Ramos (cell line): ENCODE data around the gene SYNGR3.
"Not testable (repeated sequence)": the region's sequence is repeated elsewhere in the genome, so short reads cannot be mapped to it uniquely, and the experiment has no call there.

Experiments used
- in situ Hi-C: fragments of 300-500 bp; cut with MboI; formaldehyde crosslinking; loops from one replicate; pipeline ENCODE4 v1.14.3; 2022; ENCODE audit warnings: low sequenced_read_pairs; ENCODE audit not compliant: unreplicated experiment

SYNGR3 gene

DNA sequence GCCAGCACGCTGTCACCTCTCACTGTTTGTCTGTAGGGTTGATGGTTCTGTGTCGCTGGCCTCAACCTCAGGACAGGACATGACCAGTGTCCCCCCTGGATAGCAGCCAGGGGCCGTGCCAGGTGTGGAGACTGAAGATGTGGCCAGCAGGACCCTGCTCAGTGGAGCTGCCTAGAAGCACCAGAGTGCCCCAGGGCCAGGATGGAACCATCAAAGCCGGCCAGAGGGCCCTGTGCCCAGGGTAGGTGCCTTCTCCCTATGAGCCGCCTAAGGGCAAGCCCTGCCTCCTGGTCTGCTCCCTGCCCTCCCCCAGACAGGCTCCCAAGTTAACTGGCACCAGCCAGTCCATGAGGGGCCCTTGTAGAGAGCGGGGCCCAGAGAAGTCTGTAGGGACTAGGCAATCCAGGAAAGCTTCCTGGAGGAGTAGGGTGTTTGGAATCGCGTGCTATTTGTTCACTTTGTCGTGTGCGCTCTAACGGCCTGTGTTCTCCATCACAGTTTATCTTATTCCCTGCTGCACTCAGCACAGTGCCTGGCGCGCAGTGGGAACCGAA lies 31.0 kb upstream of the SYNGR3 start:
- in situ Hi-C loops, result no loop called here

DNA sequence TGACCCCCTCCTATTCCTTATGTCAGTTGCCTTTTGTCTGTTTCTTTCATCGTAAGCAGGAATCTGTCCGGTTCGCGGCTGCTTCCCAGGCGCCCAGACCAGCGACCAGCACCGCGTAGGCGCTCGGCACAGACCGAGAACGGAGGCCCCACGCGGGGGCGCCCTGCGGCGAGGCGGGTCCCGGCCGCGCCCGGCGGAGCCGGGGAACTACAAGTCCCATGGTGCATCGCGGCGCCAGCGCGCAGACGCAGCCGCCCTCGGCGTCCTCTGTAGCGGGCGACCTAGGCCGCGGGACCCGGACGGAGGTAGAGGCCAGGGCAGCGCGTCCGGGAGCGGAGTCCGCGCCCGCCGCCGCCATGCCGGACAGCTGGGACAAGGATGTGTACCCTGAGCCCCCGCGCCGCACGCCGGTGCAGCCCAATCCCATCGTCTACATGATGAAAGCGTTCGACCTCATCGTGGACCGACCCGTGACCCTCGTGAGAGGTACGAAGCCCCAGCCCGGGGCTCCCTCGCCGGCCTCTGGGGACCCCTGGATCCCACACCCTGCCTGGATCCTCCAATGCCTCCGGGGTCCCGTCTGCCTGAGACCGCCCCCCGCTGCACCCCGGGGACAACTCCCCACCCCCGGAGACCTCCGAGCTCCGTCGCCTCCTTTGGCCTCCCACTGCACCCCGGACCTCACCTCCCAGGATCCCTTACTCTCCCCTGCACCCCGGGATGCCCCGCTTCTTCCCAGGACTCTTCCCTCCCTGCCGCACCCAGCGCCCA lies 30.3 kb upstream of the SYNGR3 start, which contains the start of gene NDUFB10:
NDUFB10 (plus strand) TSS at position 270 of the 771 bp plus-strand sequence; CDS start at position 357, 87 bp downstream.
- in situ Hi-C loops, result no loop called here

DNA sequence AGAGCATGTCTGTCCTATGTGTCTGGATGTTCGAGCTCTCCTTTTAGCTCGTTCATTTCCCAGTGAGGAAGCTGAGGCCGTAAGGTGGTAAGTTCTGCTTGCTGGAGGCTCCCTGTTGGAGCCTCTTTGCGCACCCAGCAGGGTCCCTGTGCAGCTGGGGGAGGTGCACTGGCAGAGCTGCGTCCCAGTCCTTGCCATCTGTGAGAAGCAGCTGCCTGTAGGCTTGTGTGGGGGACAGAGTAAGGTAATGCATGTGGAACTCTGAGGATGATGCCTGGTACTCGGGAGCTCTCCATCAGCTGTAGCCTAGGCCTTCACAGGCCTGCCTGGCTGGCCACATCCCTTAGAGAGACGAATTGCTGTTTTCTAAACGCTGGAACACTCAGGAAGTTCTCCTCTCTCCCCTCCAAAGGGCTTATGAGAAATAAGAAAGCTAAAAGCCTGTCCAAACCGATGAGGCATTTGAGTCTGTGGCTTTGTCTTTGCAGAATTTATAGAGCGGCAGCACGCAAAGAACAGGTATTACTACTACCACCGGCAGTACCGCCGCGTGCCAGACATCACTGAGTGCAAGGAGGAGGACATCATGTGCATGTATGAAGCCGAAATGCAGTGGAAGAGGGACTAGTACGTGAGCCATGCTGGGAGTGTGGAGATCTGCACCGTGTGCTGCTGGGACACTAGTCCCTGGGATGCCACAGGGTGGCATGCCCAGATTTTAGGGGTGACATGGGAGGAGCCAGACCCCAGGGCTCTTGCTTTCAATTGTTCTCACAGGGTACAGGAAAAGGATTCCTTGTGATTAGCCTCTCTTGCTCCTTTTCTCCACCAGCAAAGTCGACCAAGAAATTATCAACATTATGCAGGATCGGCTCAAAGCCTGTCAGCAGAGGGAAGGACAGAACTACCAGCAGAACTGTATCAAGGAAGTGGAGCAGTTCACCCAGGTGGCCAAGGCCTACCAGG lies 28.8 kb upstream of the SYNGR3 start:
- in situ Hi-C loops, result no loop called here

DNA sequence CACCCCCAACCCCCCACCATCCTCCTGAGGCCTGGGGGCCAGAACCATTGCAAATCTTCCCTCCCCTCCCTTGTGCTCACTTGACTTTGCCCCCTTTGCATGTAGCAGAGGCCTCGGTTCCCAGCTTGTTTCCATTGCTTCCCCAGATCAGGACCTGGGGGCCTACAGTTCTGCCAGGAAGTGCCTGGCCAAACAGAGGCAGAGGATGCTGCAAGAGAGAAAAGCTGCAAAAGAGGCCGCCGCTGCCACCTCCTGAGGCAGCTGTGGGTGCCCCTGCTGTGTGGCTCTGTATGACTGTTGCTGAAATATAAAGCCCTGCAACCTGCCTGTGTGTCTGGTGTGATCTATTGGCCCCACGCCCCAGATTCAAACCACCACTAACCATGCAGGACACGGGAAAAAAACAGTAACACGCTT lies 28.1 kb upstream of the SYNGR3 start:
- in situ Hi-C loops, result no loop called here

DNA sequence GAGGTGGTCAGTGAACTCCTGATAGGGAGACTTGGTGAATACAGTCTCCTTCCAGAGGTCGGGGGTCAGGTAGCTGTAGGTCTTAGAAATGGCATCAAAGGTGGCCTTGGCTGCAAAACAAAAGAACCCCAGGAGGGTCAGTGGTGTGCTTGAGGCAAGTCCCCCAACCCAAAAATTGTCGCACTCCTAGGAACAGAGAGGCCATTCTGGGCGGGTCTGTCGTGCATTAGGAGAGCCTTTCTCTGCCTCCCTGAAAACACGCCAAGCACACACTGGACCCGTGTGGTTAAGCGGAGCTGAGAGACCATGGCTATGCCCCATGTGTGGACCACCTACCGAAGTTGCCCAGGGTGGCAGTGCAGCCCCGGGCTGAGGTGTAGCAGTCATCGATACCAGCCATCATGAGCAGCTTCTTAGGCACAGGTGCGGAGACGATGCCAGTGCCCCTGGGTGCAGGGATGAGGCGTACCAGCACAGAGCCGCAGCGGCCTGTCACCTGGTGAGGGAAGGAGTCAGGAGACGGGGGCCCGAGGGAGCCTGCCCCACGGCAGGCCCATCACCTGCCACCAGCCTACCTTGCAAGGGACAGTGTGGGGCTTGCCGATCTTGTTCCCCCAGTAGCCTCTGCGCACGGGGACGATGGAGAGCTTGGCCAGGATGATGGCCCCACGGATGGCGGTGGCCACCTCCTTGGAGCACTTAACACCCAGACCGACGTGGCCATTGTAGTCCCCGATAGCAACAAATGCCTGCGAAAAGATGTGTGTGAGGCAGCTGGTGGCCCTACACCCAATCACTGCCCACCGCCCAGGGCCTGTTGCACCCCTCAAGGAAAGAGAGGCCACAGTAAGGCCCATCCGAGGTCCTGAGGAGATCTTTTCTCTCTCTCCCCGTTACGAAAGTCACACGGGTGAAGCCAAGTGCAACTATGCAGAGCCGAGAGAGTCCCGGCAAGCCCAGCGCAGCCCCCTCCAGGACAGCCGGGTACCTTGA lies 27.3 kb upstream of the SYNGR3 start:
- in situ Hi-C loops, result not testable (repeated sequence)

DNA sequence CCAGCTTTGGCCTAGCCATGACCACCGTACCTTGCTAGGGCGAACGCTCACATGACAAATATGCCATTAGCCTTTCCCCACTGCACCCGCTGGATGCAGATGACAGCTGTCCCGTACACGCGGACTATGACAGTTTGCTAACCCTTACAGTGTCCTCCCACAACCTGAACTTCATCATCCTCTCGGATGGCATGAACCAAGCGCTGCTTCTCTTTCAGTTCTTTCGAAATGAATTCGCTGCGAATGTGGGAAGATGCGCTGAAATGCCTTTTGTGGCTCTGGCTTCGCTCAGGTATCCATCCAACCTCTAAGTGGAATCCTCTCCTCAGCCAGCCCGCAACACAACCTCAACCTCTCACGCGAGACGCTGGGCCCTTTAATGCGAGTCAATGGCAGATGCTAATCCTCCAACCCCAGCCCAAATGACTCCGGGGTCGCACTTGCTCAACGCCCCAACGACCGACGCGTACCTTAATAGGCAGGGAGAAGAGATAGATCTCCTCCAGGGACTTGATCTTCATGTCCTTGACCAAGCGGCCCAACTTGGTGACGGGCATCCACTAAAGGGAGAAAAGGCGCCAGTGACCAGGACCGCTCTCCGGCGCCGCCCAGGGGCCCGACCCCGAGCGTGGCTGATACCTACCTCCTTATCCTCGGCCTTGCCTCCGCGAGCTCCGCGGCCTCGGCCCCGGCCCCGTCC lies 25.8 kb upstream of the SYNGR3 start:
- in situ Hi-C loops, result no loop called here

DNA sequence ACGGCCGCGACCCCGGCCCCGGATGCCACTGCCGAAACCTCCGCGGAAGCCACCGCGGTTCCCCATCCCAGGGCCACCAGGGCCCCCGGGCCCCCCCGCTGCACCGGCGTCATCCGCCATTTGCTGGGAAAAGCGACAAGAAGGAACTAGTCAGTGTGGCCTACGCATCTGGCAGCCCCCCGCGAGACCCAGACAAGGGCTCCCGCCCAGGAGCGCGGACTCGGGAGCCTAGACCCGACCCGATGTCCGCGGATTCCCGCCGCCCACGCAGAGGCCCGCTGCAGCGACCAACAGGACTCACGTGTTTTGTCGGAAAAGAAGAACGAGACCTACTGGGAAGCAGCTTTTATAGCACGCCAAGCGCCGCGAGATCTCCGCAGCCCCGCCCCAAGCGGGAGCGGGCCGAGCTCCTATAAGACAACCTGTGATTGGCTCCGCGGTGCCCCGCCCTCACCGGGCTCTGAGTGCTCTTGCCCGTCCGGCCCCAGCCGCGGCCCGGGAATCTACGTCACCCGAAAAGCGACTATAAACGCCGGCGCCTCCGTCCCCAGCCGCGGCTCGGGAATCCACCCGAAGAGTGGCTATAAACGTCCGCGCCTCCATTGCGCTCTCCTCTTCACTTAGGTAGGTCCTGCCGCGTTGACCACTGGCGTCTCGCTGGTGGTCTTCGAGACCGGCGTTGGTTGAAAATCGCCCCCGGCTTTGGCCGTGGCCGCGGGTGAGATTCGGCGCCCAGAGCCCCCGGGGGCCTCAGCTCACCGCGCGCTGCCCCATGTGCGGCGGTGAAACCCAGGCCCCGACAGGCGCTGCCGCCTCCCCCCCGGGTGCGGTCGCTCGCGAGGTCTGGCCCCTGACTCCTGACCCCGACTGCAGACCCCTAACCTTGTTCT lies 25.0 kb upstream of the SYNGR3 start, which contains the start of gene RPS2:
RPS2 (minus strand) TSS at position 321 of the 890 bp plus-strand sequence; CDS start at position 120, 201 bp downstream.
- in situ Hi-C loops, result no loop called here

DNA sequence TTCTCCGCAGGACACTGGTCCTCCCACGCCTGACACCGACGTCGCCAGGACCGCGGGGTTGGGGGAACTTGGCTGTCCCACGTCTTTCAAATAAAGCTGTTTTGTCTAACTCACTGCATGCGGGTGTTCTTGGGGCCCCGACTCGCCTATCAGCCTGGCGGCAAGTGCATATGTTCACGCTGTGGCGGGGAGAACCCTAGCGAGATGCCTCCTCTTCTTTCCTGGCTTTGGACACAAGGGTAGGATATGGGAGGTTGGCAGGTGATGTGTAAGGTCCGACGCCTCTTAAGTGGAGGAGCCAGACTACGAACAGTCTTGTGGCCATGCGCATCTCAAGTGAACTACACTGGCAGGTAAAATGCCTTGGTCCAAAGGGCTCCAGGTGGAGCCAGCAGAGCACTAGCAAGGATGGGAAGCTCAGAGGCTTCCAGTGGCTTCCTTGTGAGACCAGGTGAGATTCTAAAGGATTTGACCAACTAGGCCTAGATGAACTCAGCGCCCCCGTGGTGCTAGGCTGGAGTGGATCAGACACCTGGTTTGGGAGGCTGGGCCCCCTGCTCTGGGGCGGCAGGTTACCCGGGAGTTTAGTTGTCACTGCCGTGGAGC lies 24.3 kb upstream of the SYNGR3 start:
- in situ Hi-C loops, result no loop called here

DNA sequence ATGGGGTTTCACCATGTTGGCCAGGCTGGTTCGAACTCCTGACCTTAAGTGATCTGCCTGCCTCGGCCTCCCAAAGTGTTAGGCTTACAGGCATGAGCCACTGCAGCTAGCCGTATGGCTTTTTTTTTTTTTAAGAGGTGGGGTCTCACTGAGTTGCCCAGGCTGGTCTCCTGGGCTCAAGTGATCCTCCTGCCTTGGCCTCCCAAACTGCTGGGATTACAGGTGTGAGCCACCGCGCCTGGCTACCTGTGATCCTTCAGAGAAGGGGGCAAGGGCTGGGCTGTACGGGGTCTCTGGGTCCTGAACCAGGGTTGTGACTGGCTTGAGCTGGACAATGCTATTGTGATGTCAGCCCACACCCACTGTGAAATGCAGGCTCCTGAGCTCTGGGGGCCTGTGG lies 23.3 kb upstream of the SYNGR3 start, which contains the start of gene RNF151:
RNF151 (plus strand) TSS at position 397 of the 400 bp plus-strand sequence. CDS start 26 bp downstream, outside the sequence.
- in situ Hi-C loops, result no loop called here

DNA sequence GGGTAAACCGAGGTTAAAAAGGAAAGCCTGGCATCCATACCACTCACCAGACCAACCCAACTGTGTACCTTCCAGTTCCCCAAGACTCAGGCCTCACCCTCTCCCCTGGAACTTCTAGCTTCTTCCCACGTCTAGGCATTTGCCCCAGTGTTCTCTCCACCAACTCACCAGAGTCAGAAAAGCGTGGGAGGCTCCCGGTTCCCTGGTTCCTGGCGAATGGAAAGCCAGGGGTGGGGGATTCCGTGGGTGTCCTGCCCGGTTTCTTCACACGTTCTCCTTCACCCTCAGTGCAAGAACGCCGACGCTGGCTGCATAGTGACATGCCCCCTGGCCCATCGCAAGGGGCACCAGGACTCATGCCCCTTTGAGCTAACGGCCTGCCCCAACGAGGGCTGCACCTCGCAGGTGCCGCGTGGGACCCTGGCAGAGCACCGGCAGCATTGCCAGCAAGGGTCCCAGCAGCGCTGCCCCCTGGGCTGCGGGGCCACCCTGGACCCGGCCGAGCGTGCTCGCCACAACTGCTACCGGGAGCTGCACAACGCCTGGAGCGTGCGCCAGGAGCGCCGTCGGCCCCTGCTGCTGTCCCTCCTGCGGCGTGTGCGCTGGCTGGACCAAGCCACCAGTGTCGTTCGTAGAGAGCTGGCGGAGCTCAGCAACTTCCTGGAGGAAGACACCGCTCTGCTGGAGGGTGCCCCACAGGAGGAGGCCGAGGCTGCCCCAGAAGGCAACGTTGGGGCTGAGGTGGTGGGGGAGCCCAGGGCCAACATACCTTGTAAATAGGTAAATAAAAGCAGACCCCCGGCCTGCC lies 21.4 kb upstream of the SYNGR3 start:
- in situ Hi-C loops, result no loop called here

DNA sequence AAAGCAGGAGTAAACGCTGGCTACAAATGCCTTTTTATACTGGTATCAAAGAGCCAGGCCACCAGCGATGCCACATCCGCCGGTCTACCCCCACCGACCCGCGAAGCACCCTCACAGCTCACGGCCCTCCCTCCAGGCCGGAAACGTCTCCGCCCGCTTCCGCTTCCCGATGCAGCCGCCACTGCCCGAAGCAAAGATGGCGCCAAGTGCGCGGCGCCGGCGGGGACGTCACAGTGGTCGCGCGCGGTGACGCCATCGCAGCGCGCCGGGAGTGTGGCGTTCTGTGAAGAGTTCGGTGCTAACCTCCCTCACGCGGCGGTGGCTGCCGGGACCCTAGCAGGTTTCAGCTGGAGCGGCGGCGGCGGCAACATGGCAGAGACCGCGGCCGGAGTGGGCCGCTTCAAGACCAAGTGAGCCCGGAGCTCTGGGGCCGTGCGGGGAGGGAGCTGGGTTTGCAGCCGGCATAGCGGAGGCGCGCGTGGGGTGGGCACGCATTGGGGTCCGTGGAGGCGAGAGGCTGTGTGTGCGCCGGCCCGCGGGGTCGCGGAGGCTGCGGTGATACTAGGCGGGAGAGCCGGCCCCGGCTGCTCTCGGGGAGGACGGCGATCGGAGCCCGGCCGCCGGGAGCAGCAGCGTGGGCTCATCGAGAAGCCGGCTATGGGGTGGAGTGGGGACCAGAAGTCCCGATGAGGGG lies 17.8 kb upstream of the SYNGR3 start, which contains the start of gene TBL3:
TBL3 (plus strand) TSS at position 258 of the 694 bp plus-strand sequence; CDS start at position 370, 112 bp downstream.
- in situ Hi-C loops, result no loop called here

DNA sequence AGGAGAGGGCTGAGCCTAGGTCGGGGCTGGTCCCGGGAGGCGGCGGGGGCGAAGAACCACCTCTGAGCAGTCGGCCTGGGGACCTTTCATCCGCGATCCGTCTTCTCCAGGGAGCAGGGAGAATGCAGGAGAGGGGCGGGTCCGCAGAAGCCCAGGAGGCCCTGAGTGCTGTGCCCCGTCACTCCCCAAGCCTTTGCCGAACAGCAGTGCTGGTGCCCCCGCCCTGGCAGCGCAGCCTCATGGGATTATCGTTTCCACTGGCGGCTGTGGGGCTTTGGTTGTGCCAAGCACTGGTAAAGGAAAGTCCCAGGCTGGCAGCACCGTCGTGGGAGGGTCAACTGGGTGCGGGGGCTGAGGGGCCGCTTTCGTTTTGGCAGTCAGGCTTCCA lies 17.3 kb upstream of the SYNGR3 start:
- in situ Hi-C loops, result no loop called here

DNA sequence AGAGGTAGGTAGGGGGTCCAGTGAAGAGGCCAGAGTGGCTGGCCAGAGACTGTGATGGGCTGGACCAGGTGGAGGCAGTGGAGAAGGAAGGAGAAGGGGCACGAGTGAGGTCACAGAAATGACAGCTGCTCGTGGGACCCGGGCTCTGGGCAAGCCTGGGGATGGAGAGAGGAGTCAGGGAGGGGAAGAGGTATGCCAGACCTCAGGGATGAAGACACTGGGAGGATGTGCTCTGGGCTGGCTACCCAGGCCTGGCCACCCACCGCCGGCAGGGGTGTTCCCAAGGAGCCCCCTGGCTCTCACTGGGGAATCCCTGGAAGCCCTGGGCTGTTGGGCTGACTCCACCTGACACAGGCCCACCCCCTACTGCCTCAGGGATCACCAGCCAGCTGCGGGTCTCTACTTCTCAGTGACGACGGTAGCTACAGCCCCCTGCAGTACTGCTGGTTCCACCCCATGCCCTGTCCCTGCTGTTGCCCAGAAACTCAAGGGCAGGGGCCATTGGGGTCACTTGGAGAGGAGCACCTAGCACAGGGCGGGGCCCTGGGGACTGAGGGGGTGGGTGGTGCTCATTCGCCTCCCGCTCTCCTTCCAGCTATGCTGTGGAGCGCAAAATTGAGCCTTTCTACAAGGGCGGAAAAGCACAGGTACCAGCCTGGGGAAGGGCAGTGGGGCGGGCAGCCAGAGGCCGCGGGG lies 16.2 kb upstream of the SYNGR3 start:
- in situ Hi-C loops, result no loop called here

DNA sequence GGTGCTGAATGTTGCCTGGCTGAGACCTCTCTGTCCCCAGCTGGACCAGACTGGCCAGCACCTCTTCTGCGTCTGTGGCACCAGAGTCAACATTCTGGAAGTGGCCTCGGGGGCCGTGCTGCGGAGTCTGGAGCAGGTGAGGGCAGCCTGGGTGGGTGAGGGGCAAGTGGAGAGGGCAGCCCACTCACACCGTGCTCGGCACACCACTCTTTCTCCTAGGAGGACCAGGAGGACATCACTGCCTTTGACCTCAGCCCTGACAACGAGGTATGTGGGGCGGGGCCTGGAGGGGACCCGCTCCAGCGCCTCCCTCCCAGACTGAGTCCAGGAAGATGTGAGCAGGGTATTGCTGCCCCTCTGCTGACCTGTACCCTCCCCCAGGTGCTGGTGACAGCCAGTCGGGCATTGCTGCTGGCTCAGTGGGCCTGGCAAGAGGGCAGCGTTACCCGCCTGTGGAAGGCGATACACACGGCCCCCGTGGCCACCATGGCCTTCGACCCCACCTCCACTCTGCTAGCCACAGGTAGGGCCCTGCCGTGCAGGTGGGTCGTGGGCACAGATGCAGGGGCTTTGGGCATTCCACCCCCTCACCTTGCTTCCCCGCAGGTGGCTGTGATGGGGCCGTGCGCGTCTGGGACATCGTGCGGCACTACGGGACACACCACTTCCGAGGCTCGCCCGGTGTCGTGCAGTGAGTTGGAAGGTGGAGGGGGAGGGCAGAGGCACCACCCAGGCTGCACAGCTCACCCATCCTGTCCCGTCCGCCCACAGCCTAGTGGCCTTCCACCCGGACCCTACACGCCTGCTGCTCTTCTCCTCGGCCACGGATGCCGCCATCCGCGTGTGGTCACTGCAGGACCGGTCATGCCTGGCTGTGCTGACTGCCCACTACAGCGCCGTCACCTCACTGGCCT lies 15.4 kb upstream of the SYNGR3 start:
- in situ Hi-C loops, result no loop called here
